Measurements from ENCODE around the gene USP24. TPM values are rescaled to one million over a fixed set of nuclear protein-coding genes. Genes with fewer than 3 reads are reported as not detected.
A peak's percentile ranks its signal among the peaks of the same experiment; 100 is the strongest.

USP24 gene
- total RNA-seq, 1 donor from 2014 or later, result 30.8 TPM

DNA sequence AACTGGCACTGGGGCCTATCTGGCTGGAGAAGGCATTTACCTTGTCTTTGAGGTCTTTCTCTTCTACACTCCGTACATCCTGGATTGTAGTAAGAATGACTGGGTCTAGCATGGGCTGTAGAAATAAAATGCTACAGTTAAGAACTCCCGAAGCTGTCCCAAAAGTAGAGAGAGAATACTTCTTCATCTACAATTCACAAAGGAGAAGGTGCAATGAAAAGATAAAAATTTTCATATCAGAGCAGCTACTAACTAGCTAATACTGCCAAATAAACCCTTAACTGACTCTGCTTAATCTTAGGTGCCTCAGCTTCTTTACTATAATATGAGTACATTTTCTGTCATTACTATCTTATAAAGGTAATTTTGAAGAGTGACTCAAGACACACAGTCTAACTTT lies 55.6 kb downstream of the USP24 start:
- Mint-ChIP-seq H3K4me3 (ENCODE audit: unreplicated experiment) (no peak overlapping the region), H3K27ac (ENCODE audit: unreplicated experiment) (no peak overlapping the region), H3K4me1 (ENCODE audit: low read depth, unreplicated experiment) (peaks cover 13% of the 10 kb centered on the region), H3K27me3 (ENCODE audit: low read depth, unreplicated experiment) (no peaks in the 10 kb centered on the region), H3K36me3 (ENCODE audit: low read depth, unreplicated experiment) (no peaks in the 10 kb centered on the region), H3K9me3 (ENCODE audit: unreplicated experiment) (no peaks in the 10 kb centered on the region)
- no peak overlapping the region for H3K4me2 ChIP-seq (ENCODE audit: low read length)
- H3K27me3 ChIP-seq (ENCODE audit: insufficient read depth, low read length), result no peaks in the 10 kb centered on the region
- FAIRE-seq (no peak), DNase-seq (ENCODE audit: low read depth) (no peak)
- no peak overlapping the region for H3K9ac ChIP-seq (ENCODE audit: low read length)
- H3K36me3 ChIP-seq (ENCODE audit: insufficient read depth, low read length), result peaks cover 15% of the 10 kb centered on the region
- no peaks in the 10 kb centered on the region for H3K79me2 ChIP-seq (ENCODE audit: insufficient read depth, low read length)
- H3K4me3 ChIP-seq (ENCODE audit: insufficient read depth, low read depth, low read length), result no peak overlapping the region
- no peak for TF ChIP-seq EZH2 (IDR thresholded peaks at IDR 0.05; ENCODE audit: insufficient read depth, low read length)
- TF ChIP-seq, protein P1, sequence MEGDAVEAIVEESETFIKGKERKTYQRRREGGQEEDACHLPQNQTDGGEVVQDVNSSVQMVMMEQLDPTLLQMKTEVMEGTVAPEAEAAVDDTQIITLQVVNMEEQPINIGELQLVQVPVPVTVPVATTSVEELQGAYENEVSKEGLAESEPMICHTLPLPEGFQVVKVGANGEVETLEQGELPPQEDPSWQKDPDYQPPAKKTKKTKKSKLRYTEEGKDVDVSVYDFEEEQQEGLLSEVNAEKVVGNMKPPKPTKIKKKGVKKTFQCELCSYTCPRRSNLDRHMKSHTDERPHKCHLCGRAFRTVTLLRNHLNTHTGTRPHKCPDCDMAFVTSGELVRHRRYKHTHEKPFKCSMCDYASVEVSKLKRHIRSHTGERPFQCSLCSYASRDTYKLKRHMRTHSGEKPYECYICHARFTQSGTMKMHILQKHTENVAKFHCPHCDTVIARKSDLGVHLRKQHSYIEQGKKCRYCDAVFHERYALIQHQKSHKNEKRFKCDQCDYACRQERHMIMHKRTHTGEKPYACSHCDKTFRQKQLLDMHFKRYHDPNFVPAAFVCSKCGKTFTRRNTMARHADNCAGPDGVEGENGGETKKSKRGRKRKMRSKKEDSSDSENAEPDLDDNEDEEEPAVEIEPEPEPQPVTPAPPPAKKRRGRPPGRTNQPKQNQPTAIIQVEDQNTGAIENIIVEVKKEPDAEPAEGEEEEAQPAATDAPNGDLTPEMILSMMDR (IDR thresholded peaks at IDR 0.05; ENCODE audit: insufficient read depth, low read depth, low read length), result no peak
- no peak overlapping the region for H2AFZ ChIP-seq (ENCODE audit: low read depth, low read length)
- no peaks in the 10 kb centered on the region for H3K9me3 ChIP-seq (ENCODE audit: insufficient read depth, low read depth, low read length)
- H3K4me1 ChIP-seq (ENCODE audit: insufficient read depth, low read length), result no peaks in the 10 kb centered on the region
- H3K27ac ChIP-seq (ENCODE audit: low read depth, low read length), result no peak overlapping the region
- no peaks in the 10 kb centered on the region for H4K20me1 ChIP-seq (ENCODE audit: insufficient read depth, low read length)

DNA sequence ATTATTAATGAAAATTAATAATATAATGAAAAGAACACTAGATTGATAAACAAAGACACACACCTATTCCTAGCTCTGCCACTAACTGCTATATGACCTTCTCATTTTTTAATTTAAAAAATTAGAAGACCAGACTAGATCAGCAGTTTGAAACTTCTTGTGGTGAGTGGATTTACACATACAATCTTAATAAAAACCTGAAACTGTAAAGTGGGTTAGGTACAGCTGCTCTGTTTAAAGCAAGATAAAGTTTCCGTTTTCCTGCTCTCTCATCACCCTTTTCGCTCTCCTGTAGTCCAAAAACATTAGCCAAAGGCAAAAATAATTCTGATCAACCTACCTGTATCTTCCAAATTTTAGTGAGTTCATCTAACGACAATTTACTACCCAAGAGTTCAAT lies 58.6 kb downstream of the USP24 start:
- H3K4me3 ChIP-seq (ENCODE audit: insufficient read depth, low read depth, low read length), result no peak overlapping the region
- TF ChIP-seq, protein P1 (IDR thresholded peaks at IDR 0.05; ENCODE audit: insufficient read depth, low read depth, low read length), result no peak
- TF ChIP-seq EZH2 (IDR thresholded peaks at IDR 0.05; ENCODE audit: insufficient read depth, low read length), result no peak
- no peaks in the 10 kb centered on the region for H3K27me3 Mint-ChIP-seq (ENCODE audit: low read depth, unreplicated experiment)
- H3K27ac ChIP-seq (ENCODE audit: low read depth, low read length), result no peak overlapping the region
- H3K9me3 Mint-ChIP-seq (ENCODE audit: unreplicated experiment), result no peaks in the 10 kb centered on the region
- no peak overlapping the region for H3K4me3 Mint-ChIP-seq (ENCODE audit: unreplicated experiment)
- H3K4me1 ChIP-seq (ENCODE audit: insufficient read depth, low read length), result no peaks in the 10 kb centered on the region
- peak overlapping the region; percentile 2 for H3K27ac Mint-ChIP-seq (ENCODE audit: unreplicated experiment)
- no peaks in the 10 kb centered on the region for H3K27me3 ChIP-seq (ENCODE audit: insufficient read depth, low read length)
- H3K79me2 ChIP-seq (ENCODE audit: insufficient read depth, low read length), result no peaks in the 10 kb centered on the region
- no peaks in the 10 kb centered on the region for H4K20me1 ChIP-seq (ENCODE audit: insufficient read depth, low read length)
- H3K4me2 ChIP-seq (ENCODE audit: low read length), result no peak overlapping the region
- peaks cover 13% of the 10 kb centered on the region for H3K4me1 Mint-ChIP-seq (ENCODE audit: low read depth, unreplicated experiment)
- DNase-seq (ENCODE audit: low read depth), result no peak
- FAIRE-seq, result no peak
- H3K9ac ChIP-seq (ENCODE audit: low read length), result no peak overlapping the region
- no peak overlapping the region for H2AFZ ChIP-seq (ENCODE audit: low read depth, low read length)
- peaks cover 22% of the 10 kb centered on the region for H3K36me3 ChIP-seq (ENCODE audit: insufficient read depth, low read length)
- H3K9me3 ChIP-seq (ENCODE audit: insufficient read depth, low read depth, low read length), result no peaks in the 10 kb centered on the region
- no peaks in the 10 kb centered on the region for H3K36me3 Mint-ChIP-seq (ENCODE audit: low read depth, unreplicated experiment)

DNA sequence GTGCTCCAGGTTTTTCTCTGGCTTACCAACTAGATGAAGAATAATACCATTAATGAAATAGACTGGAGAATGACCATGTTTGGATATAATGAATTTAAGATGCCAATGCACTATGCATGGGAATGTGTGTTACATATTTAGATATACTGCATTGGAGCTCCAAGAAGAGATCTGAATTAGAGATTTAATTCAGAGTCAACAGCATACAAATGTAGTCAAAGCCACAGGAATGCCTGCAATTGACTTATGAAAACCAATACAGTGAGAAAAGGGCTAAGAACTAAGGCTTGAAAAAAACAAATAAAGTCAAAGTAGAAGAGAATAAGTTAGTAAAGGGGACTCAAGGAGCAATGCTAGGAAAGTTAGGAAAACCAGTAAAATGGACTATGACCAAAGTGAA lies 59.1 kb downstream of the USP24 start:
- TF ChIP-seq, protein P1 (IDR thresholded peaks at IDR 0.05; ENCODE audit: insufficient read depth, low read depth, low read length), result no peak
- no peak for TF ChIP-seq EZH2 (IDR thresholded peaks at IDR 0.05; ENCODE audit: insufficient read depth, low read length)
- H3K36me3 Mint-ChIP-seq (ENCODE audit: low read depth, unreplicated experiment), result no peaks in the 10 kb centered on the region
- DNase-seq (ENCODE audit: low read depth) (peak; percentile 76), FAIRE-seq (no peak)
- Histone ChIP-seq H4K20me1 (ENCODE audit: insufficient read depth, low read length) (no peaks in the 10 kb centered on the region), H3K9me3 (ENCODE audit: insufficient read depth, low read depth, low read length) (no peaks in the 10 kb centered on the region), H2AFZ (ENCODE audit: low read depth, low read length) (no peak overlapping the region), H3K27me3 (ENCODE audit: insufficient read depth, low read length) (no peaks in the 10 kb centered on the region), H3K79me2 (ENCODE audit: insufficient read depth, low read length) (no peaks in the 10 kb centered on the region), H3K36me3 (ENCODE audit: insufficient read depth, low read length) (peaks cover 22% of the 10 kb centered on the region), H3K27ac (ENCODE audit: low read depth, low read length) (no peak overlapping the region), H3K4me1 (ENCODE audit: insufficient read depth, low read length) (no peaks in the 10 kb centered on the region), H3K4me2 (ENCODE audit: low read length) (no peak overlapping the region), H3K4me3 (ENCODE audit: insufficient read depth, low read depth, low read length) (no peak overlapping the region), H3K9ac (ENCODE audit: low read length) (no peak overlapping the region)
- peak overlapping the region; percentile 61 for H3K4me3 Mint-ChIP-seq (ENCODE audit: unreplicated experiment)
- H3K4me1 Mint-ChIP-seq (ENCODE audit: low read depth, unreplicated experiment), result peaks cover 13% of the 10 kb centered on the region
- no peaks in the 10 kb centered on the region for H3K9me3 Mint-ChIP-seq (ENCODE audit: unreplicated experiment)
- H3K27me3 Mint-ChIP-seq (ENCODE audit: low read depth, unreplicated experiment), result no peaks in the 10 kb centered on the region
- peak overlapping the region; percentile 56 for H3K27ac Mint-ChIP-seq (ENCODE audit: unreplicated experiment)

All from astrocyte (in vitro differentiated cells and primary cell).